HG03432 (cell line): ENCODE data around the gene RBM18.

Source experiments
- ATAC-seq: cut with Tn5 transposase; IDR thresholded peaks from one replicate; pipeline ENCODE4 v1.9.1; 2021; ENCODE audit warnings: mild to moderate bottlenecking, moderate library complexity; ENCODE audit not compliant: unreplicated experiment

Gene RBM18

DNA sequence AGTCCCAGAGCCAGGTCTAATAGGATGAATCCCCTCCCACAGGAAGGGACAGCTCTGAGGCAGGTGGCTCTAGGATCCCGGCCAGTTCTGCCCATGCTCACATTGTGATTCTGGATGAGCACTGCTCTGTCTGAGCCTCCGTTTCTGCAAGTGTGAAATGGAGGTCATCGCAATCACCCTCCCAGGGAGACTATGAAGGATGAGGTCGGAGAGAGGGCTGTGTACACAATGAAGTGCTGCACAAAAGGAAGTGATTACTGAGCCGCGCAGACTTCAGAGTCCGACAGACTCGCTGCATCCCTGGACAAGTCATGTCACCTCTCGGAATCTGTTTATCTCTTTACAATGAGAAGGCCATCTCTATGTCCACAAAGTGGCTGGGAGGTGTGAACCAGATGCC lies 57.5 kb downstream of the RBM18 start:
- no peak for ATAC-seq

DNA sequence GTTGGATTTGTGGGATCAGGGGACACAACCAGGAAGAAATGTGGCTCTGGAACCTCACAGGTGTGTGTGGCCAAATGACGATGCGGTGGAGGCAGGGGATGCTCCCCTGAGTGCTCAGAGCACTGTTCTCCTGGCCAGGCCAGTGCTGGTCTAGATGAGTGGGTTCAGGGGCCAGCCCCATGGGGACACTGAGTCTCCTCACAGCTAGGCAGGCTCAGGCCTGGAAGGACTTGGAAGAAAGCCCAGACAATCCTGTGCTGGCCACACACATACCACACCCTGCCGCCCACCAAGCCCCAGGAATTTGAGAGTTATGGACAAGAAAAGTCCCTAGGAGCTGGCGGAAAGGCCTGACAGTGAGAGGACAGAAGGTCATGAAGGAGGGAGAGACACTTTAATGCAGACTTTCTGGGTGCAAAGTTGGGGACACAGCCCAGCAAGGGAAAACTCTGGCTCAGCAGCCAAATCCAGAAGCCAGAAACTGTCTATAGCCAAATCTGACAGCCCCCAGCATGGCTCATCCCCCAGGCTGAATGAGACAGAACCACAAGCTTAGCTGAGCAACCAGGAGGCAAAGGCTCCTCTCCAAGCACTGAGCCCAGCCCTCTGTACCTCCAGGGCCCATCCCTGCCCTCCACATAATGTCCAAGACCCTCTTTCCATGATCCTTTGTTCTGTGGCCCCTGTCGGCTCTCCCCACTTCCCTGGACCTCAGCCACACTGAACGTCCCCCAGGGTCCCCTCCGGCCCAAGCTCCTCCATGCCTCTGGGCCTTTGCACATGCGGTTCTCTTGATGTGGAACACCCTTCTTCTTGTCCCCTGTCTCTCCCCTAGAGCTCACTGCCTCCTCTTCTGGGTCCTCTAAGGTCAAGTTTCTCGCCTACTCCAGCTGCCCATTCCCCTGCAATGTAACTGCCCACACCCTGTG lies 58.3 kb downstream of the RBM18 start:
- no peak for ATAC-seq

DNA sequence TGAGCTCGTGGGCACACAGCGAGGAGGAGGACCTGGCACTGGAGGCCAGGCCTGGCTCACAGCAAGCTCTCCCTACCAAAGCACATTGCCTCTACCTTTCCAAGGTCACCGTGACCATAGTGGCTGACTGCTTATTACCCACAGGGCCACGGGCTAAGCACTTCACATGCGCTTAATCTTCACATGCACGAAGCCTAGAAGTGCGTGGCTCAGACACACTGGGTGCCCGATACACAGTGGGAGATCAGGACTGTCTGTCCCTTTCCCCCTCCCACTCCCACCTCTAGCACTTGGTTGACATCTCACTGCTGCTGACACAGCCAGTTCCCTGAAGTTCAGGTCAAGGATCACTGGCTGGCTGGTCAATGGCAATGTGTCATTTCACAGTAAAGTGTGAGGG lies 59.5 kb downstream of the RBM18 start:
- ATAC-seq = no peak

DNA sequence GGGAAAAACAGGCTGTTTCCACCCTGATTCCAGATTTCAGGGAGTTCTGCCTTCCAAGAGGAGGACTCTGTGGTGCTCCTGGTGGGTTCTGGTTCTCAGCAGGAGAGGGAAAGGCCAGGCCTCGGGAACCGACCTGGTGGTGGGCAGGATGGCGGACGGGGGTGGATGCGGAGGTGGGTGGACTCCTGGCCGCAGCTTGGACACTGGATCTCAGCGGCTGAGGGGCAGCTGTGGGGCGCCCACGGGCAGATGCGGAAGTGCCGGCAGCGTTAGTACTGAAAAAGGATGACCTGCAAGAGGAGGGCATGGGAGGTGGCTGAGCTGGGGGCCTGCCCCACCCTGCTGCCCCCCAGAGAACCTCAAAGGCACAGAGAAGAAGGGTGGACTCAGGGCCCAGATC lies 60.1 kb downstream of the RBM18 start:
- no peak for ATAC-seq

DNA sequence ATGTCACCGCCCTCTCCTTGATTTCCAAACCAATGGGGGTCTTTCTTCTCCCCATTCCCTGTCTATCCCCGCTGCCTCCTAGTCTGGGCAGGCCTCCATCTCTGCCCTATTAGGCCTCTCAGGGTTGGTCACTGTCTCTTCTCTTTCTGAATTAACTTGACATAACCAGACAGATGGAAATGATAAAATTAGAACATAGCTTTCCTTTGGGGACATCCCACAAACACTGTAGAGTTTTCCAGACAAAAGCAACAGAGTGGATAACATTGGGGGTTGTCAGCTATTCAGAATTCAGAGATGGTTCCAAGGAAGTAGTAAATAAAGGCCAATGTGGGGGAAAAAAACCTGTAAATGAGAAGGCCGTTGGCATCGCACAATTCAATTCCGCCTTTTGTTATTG lies 60.6 kb downstream of the RBM18 start:
- ATAC-seq = no peak

DNA sequence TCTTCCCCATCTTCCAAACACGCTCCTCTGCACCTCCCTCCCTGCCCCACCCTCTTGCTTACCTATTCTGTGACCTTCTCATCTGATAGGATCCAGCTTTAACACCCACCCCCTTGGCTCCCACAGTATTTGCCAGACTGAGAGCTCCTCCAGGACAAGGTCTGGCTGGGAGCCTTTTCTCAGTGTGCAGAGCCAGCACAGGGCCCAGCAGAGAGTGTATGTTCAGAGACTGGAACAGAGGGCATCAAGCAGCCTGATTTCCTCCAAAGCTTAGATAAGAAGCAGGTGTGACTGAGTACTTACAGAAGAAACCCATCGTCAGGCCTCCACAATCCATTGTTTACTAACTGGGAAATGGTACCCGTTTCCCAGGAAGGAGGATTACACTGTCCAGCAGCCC lies 62.5 kb downstream of the RBM18 start:
- ATAC-seq = no peak

DNA sequence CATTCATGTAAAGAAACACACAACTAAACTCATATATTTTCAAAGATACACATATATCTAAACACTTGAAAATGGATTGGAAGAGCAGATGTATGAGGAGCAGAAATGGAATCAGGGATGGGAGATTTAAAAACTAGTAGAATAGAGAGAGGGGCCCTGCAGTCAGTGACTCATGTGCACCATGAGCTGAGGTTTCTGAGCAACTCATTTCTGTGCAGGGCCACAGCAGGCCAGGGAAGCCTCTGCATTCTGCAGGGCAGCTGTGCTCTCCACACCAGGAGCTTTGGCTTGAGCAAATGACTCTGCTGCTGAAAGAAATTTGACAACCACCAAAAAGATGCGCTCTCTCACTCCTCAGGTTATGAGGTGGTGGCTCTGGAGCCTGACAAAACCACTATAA lies 63.0 kb downstream of the RBM18 start:
- ATAC-seq = no peak

DNA sequence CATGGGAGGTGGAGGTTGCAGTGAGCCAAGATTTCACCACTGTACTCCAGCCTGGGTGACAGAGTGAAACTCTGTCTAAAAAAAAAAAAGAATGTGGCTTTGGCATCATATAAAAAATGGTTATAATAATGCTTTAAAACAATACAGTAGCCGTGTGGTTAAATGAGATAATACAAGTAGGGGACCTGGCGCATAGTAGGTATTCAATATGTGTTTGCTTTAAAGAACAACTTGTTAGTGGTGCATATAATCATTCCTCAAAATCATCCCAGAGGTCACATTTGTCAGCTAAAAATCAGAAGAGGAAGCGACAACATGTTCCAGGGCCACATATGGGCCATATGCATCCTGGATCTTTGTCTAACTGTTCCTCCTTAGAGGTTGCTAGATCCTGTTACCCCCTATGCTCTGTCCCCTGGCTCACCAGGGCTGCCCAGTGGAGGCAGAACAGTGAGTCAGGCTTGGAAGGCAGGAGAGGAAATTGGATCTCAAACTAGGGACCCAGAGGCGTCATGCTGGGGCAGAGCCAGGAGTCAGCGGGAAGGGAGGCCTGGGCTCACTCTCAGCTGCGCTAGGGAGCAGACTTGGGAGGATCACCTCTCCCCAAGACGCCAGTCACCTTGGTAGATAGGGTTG lies 63.6 kb downstream of the RBM18 start:
- no peak for ATAC-seq

DNA sequence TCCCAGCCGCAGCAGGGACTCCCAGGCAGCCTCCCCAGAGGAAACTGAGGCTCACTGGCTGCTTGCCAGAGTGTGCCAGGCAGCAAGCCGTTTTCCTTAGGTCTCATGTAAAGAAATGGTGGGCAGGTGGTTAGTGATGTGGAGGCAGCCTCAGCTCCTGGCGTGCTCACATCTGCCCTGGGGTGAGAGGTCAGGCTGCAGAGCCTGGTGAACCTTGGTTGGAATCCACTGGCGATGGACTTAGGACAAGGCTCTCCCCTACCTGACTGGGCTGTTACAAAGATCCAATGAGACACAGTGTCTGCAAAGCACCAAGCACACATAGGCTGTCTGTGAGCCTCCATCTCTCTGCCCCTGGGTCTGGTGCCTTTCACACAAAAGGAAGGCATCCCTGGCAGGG lies 66.8 kb downstream of the RBM18 start:
- ATAC-seq = no peak

DNA sequence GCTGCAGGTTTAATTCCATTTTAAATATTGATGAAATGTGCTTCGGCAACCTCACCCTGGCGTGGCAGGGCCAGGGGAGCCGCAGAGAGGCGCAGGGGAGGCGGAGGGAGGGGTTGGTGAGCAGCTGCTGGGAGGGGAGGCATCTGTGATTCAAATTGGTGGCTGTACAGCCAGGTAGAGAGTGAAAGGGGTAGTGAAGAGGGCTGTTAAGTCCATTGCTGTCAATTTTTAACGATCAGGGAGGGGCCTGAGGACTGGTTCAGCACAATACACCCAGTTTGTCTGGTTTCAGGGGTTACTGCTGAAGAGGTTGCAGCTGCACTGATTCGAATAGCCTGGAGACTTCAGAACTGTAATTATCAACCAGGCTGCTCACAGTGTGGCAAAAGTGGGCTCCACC lies 67.2 kb downstream of the RBM18 start:
- ATAC-seq = no peak

DNA sequence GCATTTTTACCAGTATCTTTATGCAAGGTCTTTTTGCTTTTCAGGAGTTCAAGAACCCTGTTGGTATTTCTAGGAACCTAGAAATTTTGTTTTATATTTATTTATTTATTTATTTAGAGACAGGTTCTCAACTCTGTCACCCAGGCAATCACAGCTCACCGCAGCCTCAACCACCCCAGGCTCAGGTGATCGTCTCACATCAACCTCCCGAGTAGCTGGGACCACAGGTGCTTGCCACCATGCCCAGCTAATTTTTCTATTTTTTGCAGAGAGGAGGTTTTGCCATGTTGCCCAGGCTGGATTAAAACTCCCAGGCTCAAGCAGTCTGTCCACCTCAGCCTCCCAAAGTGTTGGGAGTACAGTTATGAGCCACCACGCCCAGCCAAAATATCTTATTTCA lies 68.8 kb downstream of the RBM18 start:
- ATAC-seq = no peak

DNA sequence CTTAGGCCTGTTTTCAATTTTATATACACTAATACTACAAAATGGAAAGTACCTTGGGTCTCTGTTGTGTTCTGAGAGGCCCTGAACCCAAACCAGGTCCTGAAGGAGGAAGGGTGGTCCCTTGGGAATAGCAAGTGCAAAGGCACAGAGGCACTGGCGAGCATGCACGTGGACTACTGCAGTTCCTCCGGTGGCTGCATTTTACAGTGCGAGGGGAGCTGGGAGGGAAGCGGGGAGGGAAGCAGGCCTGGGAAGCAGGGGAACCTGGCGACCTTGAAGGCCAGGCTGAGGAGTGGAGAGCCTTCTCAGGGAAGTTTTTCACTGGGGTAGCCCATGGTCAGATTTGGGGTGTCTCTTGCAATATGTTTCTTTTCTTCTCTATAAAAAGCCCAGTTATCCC lies 71.0 kb downstream of the RBM18 start:
- ATAC-seq = no peak

DNA sequence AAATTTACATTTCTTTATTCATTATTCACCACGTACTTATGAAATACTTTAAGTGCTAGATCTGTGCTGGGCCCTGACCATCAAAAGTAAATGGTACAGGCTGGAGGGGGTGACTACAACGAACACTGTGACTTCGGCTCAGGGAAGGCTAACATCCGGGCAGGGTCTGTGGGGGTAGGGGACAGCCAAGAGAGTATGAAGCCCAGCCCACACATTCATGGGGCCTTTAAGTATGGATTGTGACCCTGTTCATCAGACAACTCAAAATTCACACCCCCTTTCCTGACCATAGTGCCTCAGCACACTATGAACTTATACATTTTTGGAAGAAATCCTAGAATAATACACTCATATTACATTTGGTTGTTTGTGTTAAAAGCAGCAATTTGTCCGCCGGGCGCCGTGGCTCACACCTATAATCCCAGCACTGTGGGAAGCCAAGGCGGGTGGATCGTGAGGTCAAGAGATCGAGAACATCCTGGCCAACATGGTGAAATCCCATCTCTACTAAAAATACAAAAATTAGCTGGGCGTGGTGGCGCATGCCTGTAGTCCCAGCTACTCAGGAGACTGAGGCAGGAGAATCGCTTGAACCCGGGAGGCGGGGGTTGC lies 71.6 kb downstream of the RBM18 start:
- ATAC-seq = no peak

DNA sequence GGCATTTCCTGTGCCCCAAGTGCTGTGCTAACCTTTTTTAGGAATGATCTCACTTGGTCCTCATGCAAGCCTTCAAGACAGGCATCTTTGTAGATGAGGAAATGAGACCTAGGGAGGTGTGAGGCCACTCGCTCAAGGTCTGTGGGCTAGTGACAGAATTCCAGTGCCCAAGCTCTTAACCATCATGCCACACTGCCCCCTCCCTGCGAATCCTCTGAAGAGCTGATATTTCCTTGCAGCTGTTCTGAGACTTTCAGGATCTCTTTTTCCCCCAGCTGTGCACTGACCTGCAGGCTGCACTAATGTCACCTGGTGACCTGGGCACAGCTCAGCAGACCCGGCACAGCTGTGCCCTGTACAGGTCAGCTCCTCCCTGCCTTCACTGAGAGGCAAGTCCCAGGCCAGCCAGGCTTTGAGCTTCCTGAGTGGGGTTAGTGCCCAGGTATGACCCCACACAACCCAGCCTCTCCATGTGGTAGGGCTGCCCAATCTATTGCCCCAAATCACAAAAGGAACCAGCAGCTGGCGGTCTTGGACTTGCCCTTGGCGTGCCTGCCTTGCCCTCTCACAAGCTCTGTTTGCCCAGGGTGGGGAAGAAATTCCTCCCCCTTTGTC lies 72.3 kb downstream of the RBM18 start:
- ATAC-seq = no peak

DNA sequence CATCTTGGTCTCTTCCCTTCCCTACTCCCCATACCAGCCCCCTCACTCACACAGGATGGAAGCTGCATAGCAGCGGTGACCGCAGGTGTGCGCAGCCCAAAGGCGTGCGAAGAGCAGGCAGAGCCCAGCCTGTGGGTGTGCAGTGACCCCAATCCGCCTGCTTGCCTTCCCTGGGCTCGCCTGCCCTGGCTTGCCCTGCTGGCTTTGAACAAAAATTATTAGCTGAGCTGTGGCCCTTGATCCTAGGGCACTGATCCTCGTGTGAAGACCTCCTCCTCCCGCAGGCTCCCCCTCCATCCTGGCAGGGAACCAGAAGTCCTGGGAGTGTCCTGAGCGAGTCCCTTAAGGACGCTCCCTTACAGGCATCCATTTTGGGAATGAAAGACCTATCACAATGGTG lies 73.1 kb downstream of the RBM18 start:
- no peak for ATAC-seq

DNA sequence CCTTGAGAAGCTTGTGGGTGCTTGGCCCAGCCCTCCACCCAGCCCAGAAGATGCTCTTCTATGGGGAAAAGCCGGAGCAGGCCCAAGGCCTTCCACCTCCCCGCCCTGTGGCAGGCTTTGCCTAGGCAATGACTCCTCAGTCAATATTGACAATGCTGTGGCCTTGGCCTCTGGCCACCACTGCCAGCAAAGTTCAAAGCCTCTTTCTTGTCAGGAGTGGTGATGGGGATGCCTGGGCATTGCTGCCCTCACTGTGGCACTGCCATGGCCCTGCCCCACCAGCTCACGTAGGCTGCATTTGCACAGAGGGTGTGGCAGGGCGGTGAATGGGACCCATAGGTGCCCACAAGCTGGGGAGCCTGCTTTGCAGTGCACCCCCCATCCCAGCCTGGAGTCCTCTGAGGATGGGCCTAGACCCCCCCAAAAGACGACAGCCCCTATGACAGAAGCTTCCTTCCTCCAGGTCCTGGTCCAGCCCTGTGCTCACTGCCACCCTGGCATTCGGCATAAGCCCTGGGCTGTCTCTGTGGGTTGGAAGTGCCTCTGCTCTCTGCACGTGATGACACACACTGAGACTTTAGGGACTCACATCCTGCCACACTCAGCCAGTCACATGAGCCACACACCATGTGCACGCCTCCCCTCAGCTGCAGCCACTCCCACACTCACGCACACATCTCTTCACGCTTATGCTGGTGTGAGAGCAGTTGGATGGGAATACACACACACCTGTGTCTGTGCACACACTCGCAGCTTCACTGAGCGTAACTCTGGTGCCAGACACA lies 73.9 kb downstream of the RBM18 start:
- ATAC-seq = no peak

DNA sequence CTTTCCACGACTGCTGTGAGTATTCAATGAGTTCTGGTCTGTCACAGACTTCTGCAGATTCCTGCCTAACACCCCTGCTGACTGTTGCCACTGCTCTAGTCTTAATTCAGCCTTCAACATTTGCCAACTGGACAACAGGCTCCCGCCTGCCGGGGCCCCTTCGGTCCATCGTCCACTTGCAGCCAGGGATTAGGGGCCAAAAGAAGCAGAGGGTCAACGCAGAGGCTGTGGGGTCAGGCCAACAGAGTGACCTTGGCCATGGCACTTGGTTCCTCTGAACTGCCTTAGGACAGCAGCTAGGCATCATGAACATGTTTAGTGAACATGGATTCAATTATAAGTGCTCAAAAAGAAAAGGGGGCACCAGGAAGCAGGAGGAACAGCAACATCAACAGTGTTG lies 76.3 kb downstream of the RBM18 start:
- ATAC-seq = no peak
